HG03460 (cell line): ENCODE results near the gene FAM204A.

ENCODE experiments used
- ATAC-seq: cut with Tn5 transposase; IDR thresholded peaks from one replicate; pipeline ENCODE4 v1.9.1; 2021; ENCODE audit not compliant: unreplicated experiment

Gene FAM204A

DNA sequence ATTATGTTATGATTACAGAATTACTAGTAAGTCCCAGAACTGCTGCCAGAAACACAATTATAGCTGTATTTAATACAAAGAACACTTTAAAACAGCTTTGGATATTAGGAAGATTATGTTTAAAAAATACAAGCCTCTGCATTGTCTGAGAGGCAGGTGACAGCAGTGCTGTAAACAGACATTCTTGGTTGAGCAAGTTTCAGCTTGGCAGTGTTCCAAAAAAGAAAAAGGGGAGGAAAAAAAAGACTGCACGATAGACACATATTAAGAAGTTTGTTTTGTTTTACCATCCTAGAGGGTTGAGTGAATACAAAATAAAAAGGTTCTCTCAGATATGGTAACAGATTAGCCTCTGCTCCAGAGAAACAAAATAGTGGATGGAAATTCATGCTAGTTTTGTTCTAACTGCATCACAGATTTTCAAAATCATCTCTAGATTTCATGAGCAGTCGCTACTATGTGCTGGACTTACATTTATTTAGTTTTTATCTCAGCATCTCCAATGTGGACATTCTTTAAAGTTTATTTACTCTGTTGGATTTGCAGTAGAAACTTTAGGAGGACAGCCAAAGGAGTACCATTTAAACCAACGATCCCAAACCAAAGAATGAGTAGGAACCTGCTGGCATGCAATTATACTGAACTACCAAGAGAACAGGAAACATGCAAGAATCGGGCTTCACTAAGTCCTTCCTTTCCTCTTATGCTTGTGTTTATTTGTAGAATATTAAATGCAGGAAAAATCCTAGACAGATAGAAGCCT lies 9.0 kb downstream of the FAM204A start:
- ATAC-seq: no peak

DNA sequence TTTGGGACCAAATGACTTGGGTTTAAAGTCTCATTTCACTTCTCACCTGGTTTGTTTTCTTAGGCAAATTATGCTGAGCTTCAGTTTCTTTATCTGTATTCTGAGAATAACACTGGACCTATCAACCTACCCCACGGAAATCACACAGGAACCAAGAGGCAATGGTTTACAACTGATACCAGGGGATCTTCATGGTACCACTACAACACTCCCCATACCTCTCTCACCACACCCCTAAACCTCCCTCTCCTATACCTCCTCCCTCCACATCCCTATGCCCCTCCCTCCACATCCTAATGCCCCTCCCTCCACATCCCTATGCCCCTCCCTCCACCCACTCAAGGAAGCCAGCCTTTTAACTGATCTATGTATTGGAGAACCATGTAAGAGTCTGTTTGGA lies 9.9 kb downstream of the FAM204A start:
- peak; percentile 84 for ATAC-seq

DNA sequence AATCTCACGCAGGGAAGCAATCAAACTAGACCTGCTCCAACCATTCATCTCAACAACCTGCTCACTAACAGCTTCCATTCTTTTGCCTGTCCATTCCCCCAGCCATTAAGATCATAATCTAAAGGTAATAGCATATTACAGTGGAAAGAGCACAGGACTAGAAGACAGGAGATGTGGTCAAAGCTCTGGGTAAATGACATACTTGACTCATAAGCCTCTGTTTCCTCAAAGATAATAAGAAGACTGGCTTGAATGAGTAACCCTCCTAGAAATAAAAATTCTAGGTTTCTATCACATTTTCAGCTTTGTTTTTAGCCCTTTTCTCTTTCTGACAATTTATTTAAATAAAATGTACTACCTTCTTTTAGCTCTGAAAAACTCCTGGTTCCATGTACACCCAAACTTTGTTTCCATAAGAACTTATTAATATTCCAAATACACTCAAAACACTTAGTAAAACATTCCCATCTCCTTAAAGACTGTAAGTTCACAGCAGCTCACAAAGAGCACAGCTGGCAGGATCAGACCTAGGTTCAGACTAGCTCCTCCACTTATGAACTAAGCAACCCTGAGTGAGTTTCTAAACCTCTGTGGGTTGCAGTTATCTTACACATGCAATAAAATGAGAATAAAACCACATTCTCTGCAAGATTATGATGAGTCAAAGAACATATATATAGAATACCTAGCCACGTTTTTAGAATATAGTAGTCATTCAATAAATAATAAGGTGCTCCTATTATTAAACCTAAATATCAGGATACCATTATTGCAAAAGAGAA lies 11.6 kb downstream of the FAM204A start:
- no peak for ATAC-seq

DNA sequence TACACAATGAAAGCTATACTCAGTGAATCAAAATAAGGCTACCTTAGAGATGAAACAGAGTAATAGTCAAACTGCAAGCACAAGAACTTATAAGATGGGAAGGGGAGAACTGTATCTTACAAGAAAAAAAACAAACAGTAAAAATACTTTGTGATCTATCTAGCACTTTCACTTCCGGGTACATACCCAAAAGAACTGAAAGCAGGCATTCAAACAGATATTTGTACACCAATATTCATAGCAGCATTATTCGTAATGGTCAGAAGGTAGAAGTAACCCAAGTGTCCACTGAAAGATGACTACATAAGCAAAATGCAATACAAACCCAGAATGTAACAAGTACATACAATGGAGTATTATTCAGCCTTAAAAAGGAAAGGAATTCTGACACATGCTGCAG lies 18.0 kb downstream of the FAM204A start:
- no peak for ATAC-seq

DNA sequence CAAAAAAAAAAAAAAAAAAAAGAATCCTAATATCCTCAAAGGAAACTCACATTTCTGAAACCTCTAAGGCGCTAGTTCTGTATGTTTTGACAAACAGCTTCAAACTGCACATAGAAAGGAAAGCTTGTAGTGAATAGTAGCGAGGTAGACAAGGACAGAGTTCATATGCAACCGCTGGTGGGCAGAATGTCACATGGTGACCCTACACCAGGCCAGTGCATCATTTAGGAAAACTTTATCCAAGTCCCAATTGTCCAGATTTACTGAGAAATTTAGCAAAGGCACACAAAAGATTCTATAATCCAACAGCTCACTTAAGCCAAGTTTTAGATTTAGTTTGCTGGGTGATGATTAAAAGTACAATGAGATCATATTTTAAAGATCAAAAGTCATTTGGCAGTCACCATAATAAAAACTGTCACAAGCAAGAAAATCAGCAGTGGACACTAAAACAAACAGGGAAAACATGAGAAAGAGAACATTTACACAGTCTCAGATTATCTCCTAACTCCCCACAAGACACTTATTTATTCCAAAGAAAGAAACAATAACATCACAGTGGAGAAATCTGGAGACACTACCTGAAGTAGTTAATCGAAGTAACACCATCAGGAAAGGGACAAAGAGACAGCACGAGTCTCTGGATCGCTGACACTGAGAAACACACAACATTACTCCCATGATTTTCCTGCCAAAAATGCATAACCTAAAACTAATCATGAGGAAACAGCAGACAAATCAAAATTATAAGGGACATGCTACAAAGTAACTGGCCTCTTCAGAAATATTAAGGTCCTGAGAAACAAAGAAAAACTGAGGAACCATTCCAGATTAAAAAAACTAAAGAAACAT lies 20.2 kb downstream of the FAM204A start:
- ATAC-seq: no peak

DNA sequence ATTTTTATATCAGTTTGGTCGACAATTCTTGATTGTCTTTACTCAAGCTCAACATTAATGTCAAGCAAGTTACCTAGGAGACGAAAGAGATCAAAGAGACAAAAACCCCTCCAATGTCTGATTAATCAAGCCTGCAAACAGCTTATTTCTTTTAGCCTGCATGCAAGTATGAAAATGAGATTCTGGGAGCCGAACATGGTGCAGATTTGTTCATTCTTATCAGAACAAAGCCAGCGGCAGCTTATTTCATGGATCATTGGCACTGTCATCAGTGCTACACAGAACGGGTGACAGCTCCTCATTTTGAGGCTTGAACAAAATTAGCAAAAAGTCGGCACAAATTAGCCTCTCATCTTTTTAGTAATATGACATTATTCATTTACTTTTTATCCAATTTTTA lies 26.5 kb downstream of the FAM204A start:
- no peak for ATAC-seq

DNA sequence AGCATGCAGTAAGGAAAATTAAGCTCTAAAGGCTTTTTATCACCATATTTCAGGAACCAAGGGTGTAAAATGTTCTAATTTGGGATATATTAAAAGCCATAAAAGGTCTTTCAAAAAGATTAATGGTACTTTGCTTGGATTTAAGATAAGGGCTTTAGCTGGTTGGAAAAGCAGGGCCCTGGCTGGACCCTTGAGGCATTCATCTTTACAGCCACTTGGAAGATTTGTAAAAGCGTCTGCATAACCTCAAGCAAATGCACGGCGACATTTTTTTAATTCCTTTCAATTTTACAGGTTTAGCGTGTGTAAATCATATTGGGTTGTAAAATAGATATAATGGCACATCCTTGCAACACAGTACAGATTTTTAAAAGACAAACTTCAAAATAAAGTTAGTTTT lies 27.2 kb downstream of the FAM204A start:
- ATAC-seq: no peak

DNA sequence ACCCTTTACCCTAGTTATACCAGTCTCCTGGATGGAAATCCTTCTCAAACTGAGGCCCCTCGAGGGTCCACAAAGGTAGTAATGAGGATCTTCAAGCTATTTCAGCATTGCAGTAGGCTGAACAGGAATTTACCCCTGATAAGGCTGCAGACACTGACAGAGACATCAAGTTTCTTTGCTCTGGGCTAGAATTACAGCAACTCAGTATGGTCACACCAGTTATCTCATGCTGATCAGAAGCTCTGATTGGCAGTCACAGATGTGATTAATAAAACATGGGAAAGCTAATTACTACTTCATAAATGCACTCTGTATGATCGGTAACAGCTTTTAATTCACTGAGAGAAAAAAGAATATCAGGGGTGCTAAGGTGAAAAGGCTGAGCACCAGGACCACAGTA lies 30.6 kb downstream of the FAM204A start:
- ATAC-seq: no peak

DNA sequence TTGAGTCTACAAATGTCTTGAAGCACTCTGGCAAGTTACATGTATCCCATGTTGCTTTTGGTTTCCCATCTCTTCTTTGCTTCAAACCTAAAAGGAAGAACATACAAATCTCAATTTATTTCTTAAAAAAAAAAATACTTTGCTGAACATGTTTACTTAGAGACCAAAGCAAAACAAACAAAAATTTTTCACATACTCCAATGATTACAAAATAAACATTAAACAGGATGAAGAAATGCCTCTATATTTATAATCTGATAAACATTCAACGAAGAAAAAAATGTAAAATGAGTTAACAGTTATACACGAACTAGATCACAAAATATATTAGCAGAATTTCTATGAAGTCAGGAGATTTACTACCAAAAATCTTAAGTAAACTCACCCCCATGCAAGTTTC lies 31.3 kb downstream of the FAM204A start:
- ATAC-seq: no peak

DNA sequence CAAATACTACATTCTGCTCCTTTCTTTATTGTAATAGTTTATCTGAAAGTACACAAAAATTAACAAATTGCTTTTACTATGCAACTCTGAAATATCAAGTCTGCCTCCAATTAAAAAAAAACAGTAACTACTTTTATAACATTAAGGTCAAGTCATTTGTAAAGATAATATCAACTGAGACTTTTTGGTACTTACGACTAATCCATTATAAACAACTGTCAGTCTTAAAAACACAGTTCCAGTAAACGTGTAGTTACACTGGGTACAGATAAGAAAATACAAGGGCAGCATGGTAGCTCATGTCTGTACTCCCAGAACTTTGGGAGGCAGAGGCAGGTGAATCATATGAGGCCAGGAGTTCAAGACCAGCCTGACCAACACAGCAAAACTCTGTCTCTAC lies 32.2 kb downstream of the FAM204A start:
- ATAC-seq: no peak

DNA sequence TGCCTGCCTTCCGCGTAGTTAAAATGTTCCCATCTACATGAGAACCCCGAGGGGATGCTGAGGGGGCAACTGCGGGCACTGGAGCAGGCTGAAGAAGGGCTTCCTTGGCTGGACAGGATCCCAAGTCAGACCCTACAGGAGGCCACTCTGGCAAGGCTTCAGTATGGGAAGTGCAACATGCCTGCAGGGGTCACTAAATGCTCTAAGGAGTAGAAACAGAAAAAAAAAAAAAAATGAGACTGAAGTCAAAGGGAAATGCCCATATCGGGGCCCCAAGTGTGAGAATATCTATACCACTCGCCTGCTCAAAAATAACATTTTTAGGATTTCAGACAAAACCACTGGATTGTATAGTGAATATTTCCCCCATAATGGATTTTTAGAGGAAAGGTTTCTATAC lies 33.5 kb downstream of the FAM204A start:
- no peak for ATAC-seq

DNA sequence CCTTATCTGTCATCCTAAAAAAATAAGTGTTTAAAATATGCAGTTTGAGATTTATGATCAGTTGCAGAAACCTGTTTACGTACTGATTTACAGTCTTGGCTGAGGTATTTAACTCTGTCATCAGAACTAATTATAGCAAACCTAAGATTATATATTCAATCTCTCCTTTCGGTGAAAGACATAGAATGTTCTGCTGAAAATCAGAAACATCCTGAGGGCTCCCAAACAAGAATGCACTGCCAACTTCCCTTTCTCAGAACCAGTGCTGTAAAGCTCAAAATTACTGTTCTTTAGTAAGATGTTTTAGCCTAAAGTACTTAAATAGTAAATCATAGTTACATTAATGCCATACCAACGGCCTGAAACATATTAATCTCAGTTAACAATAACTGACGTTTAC lies 34.3 kb downstream of the FAM204A start:
- no peak for ATAC-seq

DNA sequence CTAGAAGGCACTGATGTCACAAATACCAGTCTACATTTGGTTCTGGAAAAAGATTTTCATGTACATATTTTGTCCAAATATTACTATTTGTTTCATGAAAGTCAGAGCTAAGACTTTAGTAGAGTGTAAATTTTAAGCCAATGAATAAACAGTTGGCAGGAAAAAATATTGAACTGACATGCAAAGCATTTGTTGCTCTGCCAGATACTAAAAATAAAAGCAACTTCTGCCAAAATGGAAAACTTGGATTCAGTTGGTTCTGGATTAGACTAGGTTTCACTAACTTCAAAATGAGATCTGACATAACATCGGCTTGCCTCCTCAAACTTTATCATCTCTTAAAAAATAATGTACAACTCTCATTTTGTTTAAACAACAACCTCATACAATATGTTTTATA lies 34.9 kb downstream of the FAM204A start:
- ATAC-seq: no peak

DNA sequence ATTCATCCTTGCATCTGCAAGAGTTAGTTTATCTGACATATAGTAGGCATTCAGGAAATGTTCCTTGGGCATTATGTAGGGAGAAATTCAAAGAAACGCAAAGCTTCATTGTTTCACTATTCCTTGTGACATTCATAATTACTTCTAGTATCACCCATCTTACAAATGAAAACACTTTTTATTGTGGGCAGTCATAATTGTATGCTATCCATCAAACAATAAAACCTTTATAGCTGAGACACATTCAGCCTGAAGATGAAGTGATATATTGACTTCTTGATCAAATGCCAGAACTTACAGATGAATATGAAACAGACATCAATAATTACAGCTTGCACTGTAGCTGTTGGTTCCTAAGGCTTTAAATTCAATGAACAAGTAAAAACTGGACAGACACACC lies 36.4 kb downstream of the FAM204A start:
- ATAC-seq: no peak

DNA sequence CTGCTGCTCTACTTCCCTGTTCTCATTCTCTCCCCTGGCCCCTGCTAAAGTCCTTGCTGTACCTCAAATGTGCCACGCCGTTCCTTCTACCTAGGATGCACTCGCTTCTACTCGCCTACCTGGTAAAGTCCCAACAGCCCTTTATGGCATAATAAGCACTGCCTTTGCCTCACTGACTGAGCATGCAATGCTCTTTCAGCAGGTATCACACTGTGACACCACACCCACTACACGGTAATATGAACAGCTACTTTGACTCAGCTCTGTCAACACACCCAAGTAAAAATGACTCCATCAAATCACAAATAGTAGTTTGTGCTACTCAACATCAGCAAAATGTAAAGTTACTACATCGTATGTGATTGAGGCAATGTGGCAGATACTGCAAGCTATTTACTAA lies 37.6 kb downstream of the FAM204A start:
- ATAC-seq: no peak

DNA sequence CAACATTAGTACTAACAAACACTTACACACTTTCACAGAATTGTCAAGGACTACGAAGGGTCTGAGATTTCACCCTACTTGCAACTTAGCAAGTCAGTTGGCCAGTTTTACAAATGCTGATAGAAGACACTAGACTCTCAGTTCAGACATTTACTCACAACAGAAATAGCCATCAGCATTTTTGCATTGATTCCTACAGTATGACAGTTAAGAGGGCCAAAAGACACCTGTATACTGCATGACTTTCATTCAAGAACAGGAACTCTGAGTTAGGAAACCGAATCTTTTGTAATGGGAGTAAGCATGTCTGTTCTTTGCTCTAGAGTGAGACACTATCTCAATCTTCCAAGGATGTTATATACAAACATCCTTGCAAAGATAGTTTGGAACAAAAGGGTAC lies 40.9 kb downstream of the FAM204A start:
- ATAC-seq: no peak

DNA sequence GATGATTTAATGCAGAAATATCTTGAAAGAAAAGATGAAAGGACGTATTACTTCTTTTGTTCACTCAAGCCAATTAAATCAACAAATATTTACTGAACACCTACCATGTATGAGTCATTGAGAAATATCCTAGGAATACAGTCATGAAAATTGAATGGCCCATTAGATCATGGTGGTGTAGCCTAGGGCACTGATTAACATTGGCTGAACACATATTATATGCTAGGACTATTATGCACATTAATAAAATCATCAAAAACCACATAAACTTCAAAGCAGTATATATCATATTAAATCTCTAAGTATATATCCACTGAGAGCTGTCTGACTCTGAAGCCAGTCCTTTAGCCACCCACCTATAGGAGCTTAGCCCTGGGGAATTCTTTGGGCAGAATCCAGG lies 41.8 kb downstream of the FAM204A start:
- no peak for ATAC-seq

DNA sequence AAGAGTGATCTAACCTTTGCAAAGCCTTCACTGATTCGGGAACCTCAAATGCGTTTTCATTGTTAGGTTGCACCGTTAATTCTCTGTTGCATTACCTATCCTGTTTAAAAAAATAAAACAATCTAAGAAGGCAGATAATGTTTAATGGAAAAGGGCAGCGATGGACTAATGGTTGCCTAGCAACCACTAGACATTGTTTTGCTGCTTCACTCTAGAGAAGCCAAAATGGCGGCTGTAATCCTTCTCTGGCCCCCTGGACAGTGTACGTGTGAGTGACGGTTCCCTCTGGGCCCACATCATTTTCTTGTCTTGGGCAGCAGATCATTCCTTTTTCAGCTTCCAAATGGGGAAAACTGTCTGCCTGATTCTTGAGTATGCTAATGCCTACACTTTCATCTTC lies 43.3 kb downstream of the FAM204A start:
- no peak for ATAC-seq

DNA sequence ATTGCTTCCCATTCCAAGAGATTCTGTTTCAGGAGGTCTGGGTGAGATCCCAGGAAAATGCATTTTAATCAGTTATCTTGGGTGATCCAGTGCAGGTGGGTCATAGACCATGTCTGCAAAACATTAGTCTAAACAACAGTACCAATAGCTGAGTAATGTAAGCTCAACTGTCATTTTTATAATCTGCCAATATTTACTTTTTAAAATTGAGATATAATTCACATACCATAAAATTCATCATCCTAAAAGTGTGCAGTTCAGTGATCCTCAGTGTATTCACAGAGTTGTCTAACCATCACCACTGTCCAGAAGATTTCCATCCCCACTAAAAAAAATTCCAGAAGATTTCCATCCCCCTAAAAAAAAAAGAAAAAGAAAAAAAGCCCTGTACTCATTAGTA lies 51.0 kb downstream of the FAM204A start:
- no peak for ATAC-seq

DNA sequence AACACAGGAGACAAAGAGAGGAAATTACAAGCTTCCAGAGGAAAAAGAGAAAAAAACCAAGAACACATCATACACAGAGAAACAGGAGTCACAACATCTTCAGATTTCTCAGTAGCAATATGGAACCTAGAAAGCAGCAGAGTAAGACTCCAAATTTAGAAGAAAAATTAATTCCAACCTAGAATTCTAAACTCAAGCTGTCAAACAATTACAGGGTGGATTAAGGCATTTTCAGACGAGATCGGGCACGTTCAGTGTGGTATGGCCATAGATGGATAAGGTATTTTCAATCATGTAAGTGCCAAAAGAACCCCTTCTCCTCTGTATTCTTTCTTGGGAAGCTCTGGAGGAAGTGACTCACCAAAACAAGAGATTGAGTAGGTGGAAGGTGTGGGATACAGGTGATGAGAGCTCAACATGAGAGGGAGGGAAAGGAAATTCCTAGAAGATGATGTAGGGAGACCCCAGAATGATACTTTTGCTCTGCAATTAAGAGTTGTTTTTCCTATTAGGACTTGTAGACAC lies 51.6 kb downstream of the FAM204A start:
- ATAC-seq: no peak

DNA sequence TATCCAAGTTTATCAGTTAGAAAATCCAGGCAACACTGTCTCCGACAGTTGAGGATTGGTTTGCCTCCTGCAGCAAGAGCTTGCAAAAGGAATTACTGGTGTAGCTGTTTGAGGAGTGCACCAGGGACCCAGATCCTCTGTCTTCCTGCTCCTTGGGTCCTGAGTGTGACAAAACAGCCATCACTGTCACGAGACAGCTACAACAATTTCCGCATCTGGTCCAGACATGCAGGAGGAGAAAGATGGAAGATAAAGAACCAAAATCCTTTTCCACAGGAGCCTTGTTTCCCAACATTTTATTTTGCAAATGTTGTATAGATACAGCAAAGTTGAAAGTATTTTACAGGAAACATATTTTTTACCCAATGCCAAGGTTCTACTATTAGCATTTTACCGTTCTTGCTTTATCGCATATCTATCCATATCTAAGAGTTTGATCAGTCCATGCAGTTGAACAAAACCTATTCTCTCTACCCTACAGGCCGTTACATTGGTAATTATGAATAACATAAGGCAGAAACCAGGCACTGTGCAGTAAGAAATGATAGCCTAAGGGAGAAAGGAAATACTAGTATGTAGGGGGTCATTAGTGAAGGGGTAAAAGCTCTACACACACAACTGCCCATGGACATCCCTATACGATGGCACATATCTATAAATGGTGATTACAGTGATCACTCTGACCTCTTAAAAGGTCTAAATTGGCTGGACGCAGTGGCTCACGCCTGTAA lies 54.9 kb downstream of the FAM204A start:
- ATAC-seq: no peak
